ENCODE measurements around the gene TTC12.

- TF ChIP-seq ZBED4 (CRISPR knock-in tag; IDR thresholded peaks at IDR 0.05; ENCODE audit: borderline replicate concordance) (peak; percentile 66; the same call in 1 of the 2 replicates), RBAK (CRISPR knock-in tag; IDR thresholded peaks at IDR 0.05) (no peak), NFIC (IDR thresholded peaks at IDR 0.05; ENCODE audit: low read length) (no peak), ZNF510 (CRISPR knock-in tag; IDR thresholded peaks at IDR 0.05; ENCODE audit: low read depth) (no peak), HIVEP1 (CRISPR knock-in tag; IDR thresholded peaks at IDR 0.05) (no peak), ZNF83 (CRISPR knock-in tag; IDR thresholded peaks at IDR 0.05; ENCODE audit: borderline replicate concordance) (no peak), ZZZ3 (CRISPR knock-in tag; IDR thresholded peaks at IDR 0.05; ENCODE audit: borderline replicate concordance) (no peak), MYPOP (CRISPR knock-in tag; IDR thresholded peaks at IDR 0.05) (no peak), ZNF460 (CRISPR knock-in tag; IDR thresholded peaks at IDR 0.05; ENCODE audit: borderline replicate concordance) (no peak), SMC3 (IDR thresholded peaks at IDR 0.05; ENCODE audit: low read length) (peak; percentile 67), NCOA2 (CRISPR knock-in tag; IDR thresholded peaks at IDR 0.05) (no peak)
- TF ChIP-seq, protein P1, sequence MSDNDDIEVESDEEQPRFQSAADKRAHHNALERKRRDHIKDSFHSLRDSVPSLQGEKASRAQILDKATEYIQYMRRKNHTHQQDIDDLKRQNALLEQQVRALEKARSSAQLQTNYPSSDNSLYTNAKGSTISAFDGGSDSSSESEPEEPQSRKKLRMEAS (IDR thresholded peaks at IDR 0.05), result no peak
These were observed 24.8 kb upstream of the TTC12 start for GRCh38 chr11:113289431-113290187.

Measured in HepG2 (cell line).